Stomach smooth muscle (tissue), 2 donors: ENCODE data around the gene GMFB.
"Not testable (repeated sequence)": the region's sequence is repeated elsewhere in the genome, so short reads cannot be mapped to it uniquely, and the experiment has no call there.

Experiments
- H3K27ac ChIP-seq: one replicate; pipeline ENCODE4 v1.7.0; 2013; ENCODE audit warnings: mild to moderate bottlenecking, low read length, inconsistent platforms
- H3K27me3 ChIP-seq, 2 donors: one replicate each; pipeline ENCODE4 v1.7.0; 2013; ENCODE audit warnings: low read length in 2 of 2; ENCODE audit not compliant: insufficient read depth in 2 of 2, control insufficient read depth in 1 of 2
- H3K36me3 ChIP-seq, 2 donors: one replicate each; pipeline ENCODE4 v1.7.0; 2013; ENCODE audit warnings: low read length in 2 of 2; ENCODE audit not compliant: control insufficient read depth in 2 of 2, insufficient read depth in 2 of 2
- H3K4me1 ChIP-seq: one replicate; pipeline ENCODE4 v1.7.0; 2013; ENCODE audit warnings: low read length; ENCODE audit not compliant: control insufficient read depth, insufficient read depth
- H3K4me3 ChIP-seq, 2 donors: one replicate each; pipeline ENCODE4 v1.7.0; 2013; ENCODE audit warnings: low read length in 2 of 2
- H3K9ac ChIP-seq, 2 donors: one replicate each; pipeline ENCODE4 v1.7.0; 2013; ENCODE audit warnings: low read length in 2 of 2, mild to moderate bottlenecking in 1 of 2
- H3K9me3 ChIP-seq, 2 donors: one replicate each; pipeline ENCODE4 v1.7.0; 2013; ENCODE audit warnings: low read length in 2 of 2; ENCODE audit not compliant: control insufficient read depth in 2 of 2
- donor health status: healthy.
- donor health status: Pancreatic carcinoma.

Gene GMFB

GRCh38 chr14:54447231-54447692 is 41.5 kb downstream of the GMFB start:
- Histone ChIP-seq H3K9me3 (no peaks in the 10 kb centered on the region), H3K4me1 (peaks cover 14% of the 10 kb centered on the region), H3K36me3 (no peaks in the 10 kb centered on the region), H3K27me3 (no peaks in the 10 kb centered on the region), H3K4me3 (no peak overlapping the region), H3K9ac (no peak overlapping the region), H3K27ac (no peak overlapping the region)

GRCh38 chr14:54446161-54446693 is 42.6 kb downstream of the GMFB start:
- H3K9me3 ChIP-seq = no peaks in the 10 kb centered on the region
- H3K27me3 ChIP-seq = no peaks in the 10 kb centered on the region
- H3K4me1 ChIP-seq = peaks cover 14% of the 10 kb centered on the region
- peak overlapping the region in 1 of 2 donors; percentile 23 for H3K4me3 ChIP-seq
- H3K27ac ChIP-seq = peak overlapping the region; percentile 19
- H3K36me3 ChIP-seq = no peaks in the 10 kb centered on the region
- H3K9ac ChIP-seq = no peak overlapping the region

DNA sequence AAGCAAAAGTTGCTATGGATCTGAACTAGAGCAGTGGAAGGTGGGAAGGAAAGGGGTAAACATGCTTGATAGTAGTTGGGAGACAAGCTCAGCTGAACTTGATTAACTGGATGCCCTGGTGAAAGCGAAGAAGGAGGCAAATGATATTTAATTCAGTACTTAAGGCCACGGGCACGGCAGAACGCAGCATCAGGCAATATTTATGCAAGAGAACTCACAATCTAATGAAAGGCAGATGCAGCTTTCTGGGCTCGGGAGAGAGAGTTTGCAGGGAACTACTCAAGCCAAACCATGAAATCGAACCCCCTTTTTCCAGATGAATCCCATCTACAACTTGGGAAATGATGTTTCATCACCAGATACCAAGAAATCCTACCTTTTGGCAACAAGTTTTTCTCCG is 44.1 kb downstream of the GMFB start:
- peaks cover 18% of the 10 kb centered on the region for H3K4me1 ChIP-seq
- no peak overlapping the region for H3K27ac ChIP-seq
- H3K4me3 ChIP-seq = no peak overlapping the region

DNA sequence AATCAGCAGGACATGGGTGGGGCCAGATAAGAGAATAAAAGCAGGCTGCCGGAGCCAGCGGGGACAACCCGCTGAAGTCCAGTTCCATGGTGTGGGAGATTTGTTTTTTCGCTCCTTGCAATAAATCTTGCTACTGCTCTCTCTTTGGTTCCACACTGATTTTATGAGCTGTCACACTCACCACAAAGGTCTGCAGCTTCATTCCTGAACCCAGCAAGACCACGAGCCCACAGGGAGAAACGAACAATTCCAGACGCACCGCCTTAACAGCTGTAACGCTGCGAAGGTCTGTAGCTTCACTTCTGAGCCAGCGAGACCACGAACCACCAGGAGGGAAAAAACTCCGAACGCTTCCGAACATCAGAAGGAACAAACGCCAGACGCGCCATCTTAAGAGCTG is 44.8 kb downstream of the GMFB start:
- Histone ChIP-seq H3K9me3 (no peaks in the 10 kb centered on the region), H3K4me3 (no peak overlapping the region), H3K4me1 (peaks cover 18% of the 10 kb centered on the region), H3K27ac (no peak overlapping the region), H3K36me3 (no peaks in the 10 kb centered on the region), H3K9ac (no peak overlapping the region), H3K27me3 (no peaks in the 10 kb centered on the region)

More for the DNA sequence above, 44.1 kb downstream of the GMFB start:
- Histone ChIP-seq H3K9me3 (no peaks in the 10 kb centered on the region), H3K36me3 (no peaks in the 10 kb centered on the region), H3K9ac (no peak overlapping the region), H3K27me3 (no peaks in the 10 kb centered on the region)

- peaks cover 18% of the 10 kb centered on the region for H3K4me1 ChIP-seq
- H3K27me3 ChIP-seq, H3K27ac ChIP-seq, H3K36me3 ChIP-seq, H3K4me3 ChIP-seq, H3K9ac ChIP-seq, H3K9me3 ChIP-seq: not testable (repeated sequence)
These were observed 45.8 kb downstream of the GMFB start for GRCh38 chr14:54442961-54443360.

DNA sequence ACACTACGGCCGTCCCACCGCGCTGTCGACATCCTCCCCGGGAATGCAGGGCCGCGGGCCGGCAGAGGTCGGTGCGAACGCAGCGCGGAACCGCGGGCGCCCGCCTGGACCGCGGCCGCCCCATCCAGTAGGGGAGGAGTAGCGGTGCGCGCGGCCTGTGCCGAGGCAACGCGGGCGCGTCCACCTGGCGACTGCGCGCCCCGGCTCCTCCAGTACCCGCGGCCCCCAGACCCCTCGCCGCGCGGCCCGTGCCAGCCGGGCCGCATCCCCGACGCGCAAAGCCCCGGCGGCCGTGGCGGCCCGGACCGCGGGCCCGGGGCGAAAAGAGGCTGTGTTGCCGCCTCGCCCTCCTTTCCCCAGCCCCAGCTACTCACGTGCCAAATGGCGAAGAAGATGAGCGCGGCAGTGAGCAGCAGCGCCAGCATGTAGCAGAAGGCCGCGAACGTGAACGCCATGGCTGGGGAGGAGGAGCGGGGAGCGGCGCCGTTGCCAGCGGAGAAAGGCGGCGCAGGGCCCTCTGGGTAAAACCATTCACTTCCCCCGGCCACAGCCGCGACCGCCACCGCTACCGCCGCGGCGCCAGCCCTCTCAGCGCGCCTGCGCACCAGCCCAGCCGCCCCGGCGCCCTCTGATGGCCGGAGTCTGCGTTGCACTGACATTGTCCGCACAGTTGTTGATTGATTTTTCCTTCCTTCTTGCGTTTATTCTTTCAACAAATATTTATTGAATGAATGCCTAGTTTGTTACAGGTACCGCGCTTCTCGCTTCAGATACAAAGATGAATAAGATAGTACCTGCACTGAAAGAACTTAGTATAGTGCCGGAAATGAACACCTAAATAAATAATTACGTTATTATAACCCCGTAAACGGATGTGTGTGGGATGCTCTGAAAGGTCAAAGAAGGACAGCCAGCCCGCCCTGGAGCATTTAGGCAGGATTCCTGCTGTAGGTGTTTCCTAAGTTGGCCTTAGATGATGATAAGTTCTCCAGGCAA is 47.6 kb downstream of the GMFB start, which contains the start of gene CNIH1:
CNIH1 (minus strand) TSS at position 502 of the 996 bp plus-strand sequence; CDS start at position 455, 47 bp downstream.
- Histone ChIP-seq H3K36me3 (no peaks in the 10 kb centered on the region), H3K4me1 (peaks cover 15% of the 10 kb centered on the region), H3K9ac (peak within 1 kb of the TSS; percentile 71 to 86), H3K4me3 (peak within 1 kb of the TSS; percentile 74 to 80), H3K27me3 (no peaks in the 10 kb centered on the region), H3K9me3 (no peaks in the 10 kb centered on the region), H3K27ac (peak within 1 kb of the TSS; percentile 65)

- H3K4me3 ChIP-seq = peak overlapping the region; percentile 74 to 80
- no peaks in the 10 kb centered on the region for H3K27me3 ChIP-seq
- H3K36me3 ChIP-seq = no peaks in the 10 kb centered on the region
- H3K27ac ChIP-seq = peak overlapping the region; percentile 65
- no peaks in the 10 kb centered on the region for H3K9me3 ChIP-seq
- H3K4me1 ChIP-seq = peaks cover 15% of the 10 kb centered on the region
- peak overlapping the region; percentile 71 to 86 for H3K9ac ChIP-seq
These were observed 48.3 kb downstream of the GMFB start for GRCh38 chr14:54440476-54440872.

GRCh38 chr14:54440037-54440436 is 48.7 kb downstream of the GMFB start:
- H3K27ac ChIP-seq = peak overlapping the region; percentile 65
- H3K36me3 ChIP-seq = no peaks in the 10 kb centered on the region
- H3K27me3 ChIP-seq = no peaks in the 10 kb centered on the region
- no peaks in the 10 kb centered on the region for H3K9me3 ChIP-seq
- peak overlapping the region; percentile 71 to 86 for H3K9ac ChIP-seq
- H3K4me3 ChIP-seq = peak overlapping the region; percentile 74 to 80
- peaks cover 15% of the 10 kb centered on the region for H3K4me1 ChIP-seq

GRCh38 chr14:54438703-54439102 is 50.1 kb downstream of the GMFB start:
- no peak overlapping the region for H3K27ac ChIP-seq
- H3K9ac ChIP-seq = no peak overlapping the region
- peaks cover 8% of the 10 kb centered on the region for H3K4me1 ChIP-seq

DNA sequence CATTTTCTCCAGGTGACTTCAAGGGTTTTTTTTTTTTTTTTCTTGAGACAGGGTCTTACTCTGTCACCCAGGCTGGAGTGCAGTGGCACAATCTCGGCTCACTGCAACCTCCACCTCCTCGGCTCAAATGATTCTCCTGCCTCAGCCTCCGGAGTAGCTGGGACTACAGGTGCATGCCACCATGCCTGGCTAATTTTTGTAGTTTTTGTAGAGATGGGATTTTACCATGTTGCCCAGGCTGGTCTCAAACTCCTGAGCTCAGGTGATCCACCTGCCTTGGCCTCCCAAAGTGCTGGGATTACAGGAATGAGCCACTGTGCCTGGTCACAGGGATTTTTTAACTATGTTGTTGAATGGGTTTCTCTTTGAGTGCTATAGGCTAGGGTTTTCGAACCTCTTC is 50.8 kb downstream of the GMFB start:
- not testable (repeated sequence) for H3K9me3 ChIP-seq, H3K4me3 ChIP-seq, H3K9ac ChIP-seq, H3K36me3 ChIP-seq, H3K4me1 ChIP-seq, H3K27ac ChIP-seq, H3K27me3 ChIP-seq

More at GRCh38 chr14:54438703-54439102, 50.1 kb downstream of the GMFB start:
- Histone ChIP-seq H3K9me3 (no peaks in the 10 kb centered on the region), H3K27me3 (no peaks in the 10 kb centered on the region), H3K4me3 (no peak overlapping the region), H3K36me3 (no peaks in the 10 kb centered on the region)
